22Rv1 (cell line): Measurements from ENCODE around the gene ABI3BP.

Source experiments
- CTCF ChIP-seq: fragments of 450-650 bp; IDR thresholded peaks from 2 replicates; pipeline ENCODE4 v1.5.1; 2017; ENCODE audit warnings: mild to moderate bottlenecking
- ZFX ChIP-seq: fragments of 450-650 bp; IDR thresholded peaks from 2 replicates; pipeline ENCODE4 v1.6.1; 2017; ENCODE audit warnings: antibody characterized with exemption, borderline replicate concordance

- TF ChIP-seq CTCF (no peak), ZFX (no peak)
Measured at GRCh38 chr3:100868894-100869293, 124.3 kb downstream of the ABI3BP start.
